ENCODE results near the gene CPSF3. TPM values are rescaled to one million over a fixed set of nuclear protein-coding genes. Genes with fewer than 3 reads are reported as not detected.

Gene CPSF3
- total RNA-seq, 1 experiment from 2014 or later, result 61.5 TPM

- TF ChIP-seq EZH2 (IDR thresholded peaks at IDR 0.05; ENCODE audit: low read depth), result no peak
- TF ChIP-seq CTCF (conservative IDR thresholded peaks at IDR 0.05), result no peak
- CTCF ChIA-PET, result no interaction called here
- no peak overlapping the region for H3K4me2 ChIP-seq
- POLR2A ChIA-PET (ENCODE audit: unreplicated experiment), result no interaction called here
- no peak overlapping the region for H3K27ac ChIP-seq
- DNase-seq, result no peak
- H3K9me2 ChIP-seq (ENCODE audit: insufficient read depth), result no peaks in the 10 kb centered on the region
- no peaks in the 10 kb centered on the region for H4K20me1 ChIP-seq (ENCODE audit: insufficient read depth)
- H3F3A ChIP-seq (ENCODE audit: insufficient read depth, low read depth), result peaks cover 46% of the 10 kb centered on the region; the same call in 1 of the 2 replicates
- peaks cover 11% of the 10 kb centered on the region for H3K4me1 ChIP-seq (replicated peaks; ENCODE audit: insufficient read depth)
- no peaks in the 10 kb centered on the region for H3K9me3 ChIP-seq (ENCODE audit: insufficient read depth, low read depth)
- H2AFZ ChIP-seq, result no peak overlapping the region
- no peak overlapping the region for H3K4me3 ChIP-seq
- no peaks in the 10 kb centered on the region; the same call in 1 of the 2 replicates for H3K79me2 ChIP-seq (ENCODE audit: low read depth)
- H3K36me3 ChIP-seq (ENCODE audit: low read depth), result peaks cover 13% of the 10 kb centered on the region; the same call in 1 of the 2 replicates
- intact Hi-C loops (cut with micrococcal nuclease; ENCODE audit: unreplicated experiment), result no loop called here
- H3K27me3 ChIP-seq (ENCODE audit: insufficient read depth, low read depth), result no peaks in the 10 kb centered on the region
- no TSS peak for BruUV-seq (replicated peaks)
These were observed 49.1 kb downstream of the CPSF3 start for GRCh38 chr2:9472511-9472910.

DNA sequence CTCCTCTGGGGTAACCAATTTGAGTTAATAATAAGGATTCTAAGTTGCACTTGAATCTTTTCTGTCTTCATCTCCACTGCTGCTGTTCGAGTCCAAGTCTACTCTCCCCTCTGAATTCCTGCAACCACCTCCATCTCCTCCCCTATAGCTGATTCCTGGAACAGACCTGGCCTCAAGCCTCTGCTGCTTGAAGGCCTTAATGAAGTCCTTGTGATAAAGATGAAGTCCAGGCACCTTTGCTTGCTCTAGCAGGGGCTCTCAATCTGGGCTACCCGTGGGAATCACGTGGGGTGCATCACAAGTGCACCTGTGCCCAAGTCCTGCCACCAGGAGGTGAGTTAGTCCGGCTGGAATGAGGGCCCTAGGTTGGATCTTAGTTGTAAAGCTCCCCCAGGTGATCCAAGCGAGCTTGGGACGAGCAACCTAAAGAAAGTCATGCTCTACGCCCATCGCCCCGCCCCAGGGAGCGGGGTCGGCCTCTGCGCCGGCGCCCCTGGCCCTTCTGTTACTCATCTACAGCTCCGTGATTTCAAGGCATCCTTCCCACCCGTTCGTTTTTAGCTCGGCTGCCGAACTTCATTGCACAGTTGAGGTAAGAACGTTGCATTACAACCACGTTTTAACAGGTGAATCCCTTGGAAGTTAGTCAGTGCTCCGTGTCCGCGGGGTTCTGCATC, 50.0 kb downstream of the CPSF3 start:
- POLR2A ChIA-PET (ENCODE audit: unreplicated experiment), result no interaction called here
- TF ChIP-seq CTCF (conservative IDR thresholded peaks at IDR 0.05) (peak; percentile 36; the same call in 1 of the 2 replicates), EZH2 (IDR thresholded peaks at IDR 0.05; ENCODE audit: low read depth) (no peak)
- Histone ChIP-seq H3K27me3 (ENCODE audit: insufficient read depth, low read depth) (no peaks in the 10 kb centered on the region), H2AFZ (no peak overlapping the region), H3K36me3 (ENCODE audit: low read depth) (peaks cover 13% of the 10 kb centered on the region; the same call in 1 of the 2 replicates), H3K9me3 (ENCODE audit: insufficient read depth, low read depth) (no peaks in the 10 kb centered on the region), H3K4me2 (no peak overlapping the region), H3K79me2 (ENCODE audit: low read depth) (no peaks in the 10 kb centered on the region; the same call in 1 of the 2 replicates), H3K9me2 (ENCODE audit: insufficient read depth) (no peaks in the 10 kb centered on the region), H3F3A (ENCODE audit: insufficient read depth, low read depth) (peaks cover 52% of the 10 kb centered on the region; the same call in 1 of the 2 replicates), H3K4me3 (no peak overlapping the region), H3K27ac (no peak overlapping the region), H3K4me1 (replicated peaks; ENCODE audit: insufficient read depth) (peaks cover 11% of the 10 kb centered on the region), H4K20me1 (ENCODE audit: insufficient read depth) (no peaks in the 10 kb centered on the region)
- TSS peak; percentile 24 for BruUV-seq (replicated peaks)
- no peak for DNase-seq
- CTCF ChIA-PET, result interaction anchor here (0.7 kb wide), 1 partner anchor 140 kb away, joined by 10 read pairs; no protein-coding TSS in a partner anchor
- intact Hi-C loops (cut with micrococcal nuclease; ENCODE audit: unreplicated experiment), result no loop called here

GRCh38 chr2:9473985-9474360, 50.5 kb downstream of the CPSF3 start:
- ChIA-PET POLR2A (ENCODE audit: unreplicated experiment) (no interaction called here), CTCF (interaction anchor here (0.7 kb wide), 1 partner anchor 141 kb away, joined by 10 read pairs; no protein-coding TSS in a partner anchor)
- Histone ChIP-seq H3K4me3 (peak overlapping the region; percentile 81; the same call in 1 of the 2 replicates), H3K4me1 (replicated peaks; ENCODE audit: insufficient read depth) (peaks cover 11% of the 10 kb centered on the region), H4K20me1 (ENCODE audit: insufficient read depth) (no peaks in the 10 kb centered on the region), H3K4me2 (peak overlapping the region; percentile 93), H3K9me3 (ENCODE audit: insufficient read depth, low read depth) (no peaks in the 10 kb centered on the region), H3K9me2 (ENCODE audit: insufficient read depth) (no peaks in the 10 kb centered on the region), H3K27me3 (ENCODE audit: insufficient read depth, low read depth) (no peaks in the 10 kb centered on the region), H3K27ac (no peak overlapping the region), H3K79me2 (ENCODE audit: low read depth) (no peaks in the 10 kb centered on the region; the same call in 1 of the 2 replicates), H2AFZ (peak overlapping the region; percentile 88; the same call in 1 of the 2 replicates), H3K36me3 (ENCODE audit: low read depth) (peaks cover 9% of the 10 kb centered on the region; the same call in 1 of the 2 replicates), H3F3A (ENCODE audit: insufficient read depth, low read depth) (peaks cover 55% of the 10 kb centered on the region)
- intact Hi-C loops (cut with micrococcal nuclease; ENCODE audit: unreplicated experiment), result no loop called here
- TF ChIP-seq CTCF (conservative IDR thresholded peaks at IDR 0.05), result no peak
- no TSS peak for BruUV-seq (replicated peaks)
- no peak for DNase-seq
